GM21786 (cell line): ENCODE data around the gene VAC14.
"Not testable (repeated sequence)": the region's sequence is repeated elsewhere in the genome, so short reads cannot be mapped to it uniquely, and the experiment has no call there.

Source experiments
- ATAC-seq: cut with Tn5 transposase; IDR thresholded peaks from one replicate; pipeline ENCODE4 v1.9.1; 2021; ENCODE audit not compliant: unreplicated experiment

The VAC14 gene

GRCh38 chr16:70746040-70746707 lies 54.8 kb downstream of the VAC14 start:
- no peak for ATAC-seq

GRCh38 chr16:70745536-70746025 lies 55.4 kb downstream of the VAC14 start:
- no peak for ATAC-seq

GRCh38 chr16:70744366-70744765 lies 56.6 kb downstream of the VAC14 start:
- ATAC-seq: no peak

- no peak for ATAC-seq
Observed at GRCh38 chr16:70743791-70744190, 57.2 kb downstream of the VAC14 start.

GRCh38 chr16:70742967-70743366 lies 58.0 kb downstream of the VAC14 start:
- ATAC-seq: not testable (repeated sequence)

GRCh38 chr16:70741783-70742125 lies 59.2 kb downstream of the VAC14 start:
- no peak for ATAC-seq

GRCh38 chr16:70740914-70741782 lies 59.8 kb downstream of the VAC14 start:
- ATAC-seq: no peak

- no peak for ATAC-seq
Observed at GRCh38 chr16:70740174-70740913, 60.6 kb downstream of the VAC14 start.

GRCh38 chr16:70739389-70739788 lies 61.6 kb downstream of the VAC14 start:
- no peak for ATAC-seq

GRCh38 chr16:70738083-70738977 lies 62.6 kb downstream of the VAC14 start:
- ATAC-seq: peak; percentile 26

- ATAC-seq: peak; percentile 91
Observed at GRCh38 chr16:70737377-70738082, 63.4 kb downstream of the VAC14 start.

- no peak for ATAC-seq
Observed at GRCh38 chr16:70736465-70737376, 64.2 kb downstream of the VAC14 start.

- no peak for ATAC-seq
Observed at GRCh38 chr16:70735141-70735979, 65.6 kb downstream of the VAC14 start.

GRCh38 chr16:70734522-70735095 lies 66.3 kb downstream of the VAC14 start:
- no peak for ATAC-seq

GRCh38 chr16:70730944-70731343 lies 70.0 kb downstream of the VAC14 start:
- no peak for ATAC-seq

- ATAC-seq: no peak
Observed at GRCh38 chr16:70730031-70730430, 70.9 kb downstream of the VAC14 start.

GRCh38 chr16:70729292-70729691 lies 71.7 kb downstream of the VAC14 start:
- no peak for ATAC-seq

- ATAC-seq: no peak
Observed at GRCh38 chr16:70728150-70728549, 72.8 kb downstream of the VAC14 start.
